ENCODE results near the gene ZCCHC14.

The ZCCHC14 gene

DNA sequence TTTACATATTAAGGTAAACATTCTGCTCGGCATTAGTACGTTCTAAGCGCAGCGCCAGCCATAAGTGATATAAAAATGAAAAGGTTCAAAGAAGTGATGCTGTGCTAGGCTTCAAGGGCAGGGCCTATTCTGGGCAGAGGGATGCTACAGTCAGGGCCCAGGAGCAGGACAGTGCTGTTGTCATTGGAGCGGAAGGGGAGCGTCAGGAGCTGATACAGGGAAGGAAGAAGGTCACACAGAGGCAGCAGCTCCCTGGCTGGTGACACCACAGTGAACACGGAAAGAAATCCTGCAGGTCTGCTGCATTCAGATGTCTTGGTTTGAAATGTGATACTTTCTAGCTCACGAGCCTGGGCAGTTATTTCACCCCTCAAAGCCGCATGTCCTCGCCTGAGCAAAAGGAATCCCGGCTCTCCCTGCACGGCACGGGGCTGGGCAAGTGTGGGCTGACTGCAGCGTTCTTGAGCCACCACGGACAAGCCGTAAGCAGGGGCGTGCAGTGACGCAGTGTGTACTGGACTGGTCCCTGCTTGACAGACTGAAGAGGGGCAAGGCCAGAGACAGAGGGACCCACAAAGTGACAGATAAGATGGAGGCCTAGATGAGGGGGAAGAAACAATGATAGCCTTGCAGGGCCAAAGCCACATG is 41.1 kb downstream of the ZCCHC14 start:
- no peak for DNase-seq

GRCh38 chr16:87448866-87449265 is 44.0 kb downstream of the ZCCHC14 start:
- DNase-seq, result no peak

DNA sequence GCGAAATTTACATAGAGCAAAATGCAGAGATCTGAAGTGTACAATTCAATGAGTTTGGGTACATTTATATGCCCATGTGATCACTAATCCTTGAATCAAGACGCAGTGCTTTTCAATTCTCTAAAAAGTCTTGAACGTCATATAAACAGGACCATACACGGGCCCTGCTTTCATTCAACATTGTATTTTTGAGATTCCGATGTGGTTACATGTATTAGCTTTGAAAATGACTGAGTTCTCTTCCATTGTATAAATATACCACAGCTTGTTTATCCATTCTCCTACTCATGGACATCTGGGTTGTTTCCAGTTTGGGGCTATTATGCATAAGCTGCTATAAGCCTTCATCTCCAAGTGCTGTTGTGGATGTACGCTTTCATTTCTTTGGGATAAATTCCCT is 45.5 kb downstream of the ZCCHC14 start:
- no peak for DNase-seq

DNA sequence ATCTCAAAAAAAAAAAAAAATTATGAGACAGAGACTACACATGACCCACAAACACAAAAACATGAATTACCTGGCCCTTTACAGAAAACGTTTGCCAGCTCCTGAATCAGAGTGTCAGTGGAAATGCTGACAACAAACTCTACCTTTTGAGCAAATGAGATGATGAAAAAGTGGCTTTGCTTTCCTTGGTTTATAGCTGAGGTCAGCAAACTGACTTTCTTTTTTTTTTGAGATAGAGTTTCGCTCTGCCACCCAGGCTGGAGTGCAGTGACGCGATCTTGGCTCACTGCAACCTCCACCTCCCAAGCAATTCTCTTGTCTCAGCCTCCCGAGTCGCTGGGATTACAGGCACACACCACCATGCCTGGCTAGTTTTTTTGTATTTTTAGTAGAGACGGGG is 46.3 kb downstream of the ZCCHC14 start:
- DNase-seq, result no peak

DNA sequence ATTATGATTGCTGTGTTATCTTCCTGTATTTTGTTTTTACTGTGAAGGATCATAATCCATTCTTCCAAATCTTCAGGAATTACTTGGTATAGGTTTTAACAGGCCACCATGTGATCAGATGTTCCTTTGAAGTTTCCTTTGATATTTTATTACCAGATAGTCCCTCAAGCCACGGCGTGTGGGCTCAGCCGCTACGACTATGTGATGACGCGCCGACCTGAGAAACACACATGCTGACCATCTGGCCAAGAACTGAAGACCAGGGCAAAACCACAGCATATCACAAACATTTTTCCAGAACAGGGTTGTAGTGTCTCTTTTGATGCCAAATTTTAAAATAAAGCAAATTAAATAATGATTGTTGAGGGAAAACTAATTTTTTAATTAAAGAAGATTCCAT is 47.3 kb downstream of the ZCCHC14 start:
- no peak for DNase-seq

GRCh38 chr16:87443964-87444363 is 48.9 kb downstream of the ZCCHC14 start:
- no peak for DNase-seq

- no peak for DNase-seq
These were observed 49.8 kb downstream of the ZCCHC14 start for GRCh38 chr16:87443016-87443415.

- no peak for DNase-seq
These were observed 50.2 kb downstream of the ZCCHC14 start for GRCh38 chr16:87442581-87442966.

DNA sequence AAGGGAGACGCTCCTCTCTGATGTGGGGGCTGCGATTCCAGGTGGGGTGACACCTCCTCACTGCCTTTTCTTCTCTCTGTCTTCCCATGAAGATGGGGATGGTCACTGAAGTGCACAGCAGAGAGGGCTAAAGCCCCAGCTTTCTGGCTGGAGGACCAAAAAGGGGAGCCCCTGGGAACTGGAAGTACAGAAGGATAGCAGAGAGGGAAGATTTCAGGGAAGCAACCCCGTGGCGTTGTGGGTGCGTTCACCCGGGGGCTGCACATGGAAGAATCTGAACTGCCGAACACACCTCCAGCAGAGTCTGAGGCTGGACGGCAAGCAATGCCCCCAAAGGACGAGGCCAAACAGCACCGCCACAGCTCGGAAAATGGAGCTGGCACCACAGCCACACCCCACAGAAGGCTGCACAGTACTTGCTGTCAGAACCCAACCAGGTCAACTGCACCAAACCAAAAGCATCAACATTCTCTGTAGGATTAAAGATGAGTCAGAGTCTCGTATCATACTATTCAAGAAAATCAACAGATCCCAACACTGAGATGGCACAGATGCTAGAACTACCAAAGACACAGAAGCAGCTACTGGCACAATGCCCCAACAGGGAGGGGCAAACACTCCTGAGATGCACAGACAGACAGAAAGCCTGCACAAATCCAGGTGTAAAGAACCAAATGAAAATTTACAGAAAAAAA is 50.8 kb downstream of the ZCCHC14 start:
- no peak for DNase-seq

- no peak for DNase-seq
These were observed 52.9 kb downstream of the ZCCHC14 start for GRCh38 chr16:87439926-87440325.

- no peak for DNase-seq
These were observed 54.2 kb downstream of the ZCCHC14 start for GRCh38 chr16:87438611-87438985.

DNA sequence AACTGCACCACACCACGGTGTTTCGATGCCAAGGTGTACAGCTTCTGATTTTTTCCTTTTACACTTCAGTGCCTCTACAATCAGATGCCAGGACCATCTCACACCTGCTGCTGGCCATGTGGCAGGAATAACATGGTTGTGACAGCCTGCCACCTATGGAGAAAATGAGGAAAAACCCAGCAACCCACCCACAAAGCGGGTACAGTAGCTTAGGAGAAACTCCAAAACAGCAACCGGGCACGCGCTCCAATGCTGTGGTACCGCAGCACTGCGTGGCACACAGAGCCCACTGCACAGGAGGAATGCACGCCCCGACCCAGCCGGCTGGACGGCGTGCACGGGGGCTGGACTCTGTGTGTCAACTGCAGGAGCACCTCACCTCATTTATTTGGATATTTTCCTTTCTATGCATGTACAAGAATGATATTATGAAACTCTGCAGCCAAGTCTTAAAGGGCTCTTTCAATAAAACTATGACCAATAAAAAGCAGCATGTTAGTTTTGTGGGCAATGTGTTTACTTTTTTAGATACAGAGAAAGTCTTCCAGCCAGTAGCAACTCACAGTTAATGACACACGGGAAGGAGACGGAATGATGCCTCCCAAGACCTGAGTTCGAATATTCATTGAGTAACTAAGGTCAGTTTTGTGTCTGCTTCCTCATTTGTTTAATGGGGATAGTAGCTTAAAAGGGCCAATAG is 54.8 kb downstream of the ZCCHC14 start:
- no peak for DNase-seq

GRCh38 chr16:87437327-87437726 is 55.5 kb downstream of the ZCCHC14 start:
- no peak for DNase-seq

DNA sequence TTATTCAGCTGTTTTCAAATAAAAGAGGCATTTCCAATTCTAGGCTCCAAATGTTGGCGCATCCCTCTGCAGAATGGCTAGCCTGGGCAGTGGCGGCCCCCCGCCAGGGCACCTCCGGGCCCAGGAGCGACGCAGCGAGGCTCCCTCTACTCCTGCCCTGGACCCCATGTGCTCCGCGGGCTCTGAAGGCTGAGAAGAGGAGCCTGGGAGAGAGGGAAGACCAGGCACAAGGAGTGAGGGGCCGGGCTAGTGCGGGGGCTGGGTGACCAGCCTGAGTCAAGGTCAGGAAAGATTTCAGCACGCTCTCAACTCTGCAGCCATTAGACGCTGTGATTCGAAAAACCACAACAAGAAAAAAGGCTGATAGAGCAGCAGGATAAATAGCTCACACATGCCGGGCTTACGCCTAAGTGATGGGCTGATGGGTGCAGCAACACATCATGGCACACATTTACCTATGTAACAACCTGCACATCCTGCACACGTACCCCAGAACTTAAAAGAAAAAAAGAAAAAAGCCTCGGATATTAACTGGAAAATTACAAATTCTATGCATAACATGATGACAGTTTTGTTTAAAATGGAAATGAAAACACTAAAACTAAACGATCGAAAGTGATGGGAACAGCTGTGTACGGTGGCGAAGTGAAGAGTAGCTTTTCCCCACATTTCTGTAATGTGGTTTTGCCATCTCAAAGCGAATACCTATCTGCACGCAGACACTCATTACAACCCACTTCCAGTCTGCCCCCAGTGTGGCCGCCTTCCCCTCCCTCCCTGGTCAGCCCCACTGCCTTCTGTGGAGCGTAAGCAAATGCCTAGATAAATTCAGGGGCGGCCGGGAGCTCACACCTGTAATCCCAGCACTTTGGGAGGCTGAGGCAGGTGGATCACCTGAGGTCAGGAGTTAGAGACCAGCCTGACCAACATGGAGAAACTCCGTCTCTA is 56.3 kb downstream of the ZCCHC14 start:
- DNase-seq, result peak in 1 of 5 donors; percentile 34

DNA sequence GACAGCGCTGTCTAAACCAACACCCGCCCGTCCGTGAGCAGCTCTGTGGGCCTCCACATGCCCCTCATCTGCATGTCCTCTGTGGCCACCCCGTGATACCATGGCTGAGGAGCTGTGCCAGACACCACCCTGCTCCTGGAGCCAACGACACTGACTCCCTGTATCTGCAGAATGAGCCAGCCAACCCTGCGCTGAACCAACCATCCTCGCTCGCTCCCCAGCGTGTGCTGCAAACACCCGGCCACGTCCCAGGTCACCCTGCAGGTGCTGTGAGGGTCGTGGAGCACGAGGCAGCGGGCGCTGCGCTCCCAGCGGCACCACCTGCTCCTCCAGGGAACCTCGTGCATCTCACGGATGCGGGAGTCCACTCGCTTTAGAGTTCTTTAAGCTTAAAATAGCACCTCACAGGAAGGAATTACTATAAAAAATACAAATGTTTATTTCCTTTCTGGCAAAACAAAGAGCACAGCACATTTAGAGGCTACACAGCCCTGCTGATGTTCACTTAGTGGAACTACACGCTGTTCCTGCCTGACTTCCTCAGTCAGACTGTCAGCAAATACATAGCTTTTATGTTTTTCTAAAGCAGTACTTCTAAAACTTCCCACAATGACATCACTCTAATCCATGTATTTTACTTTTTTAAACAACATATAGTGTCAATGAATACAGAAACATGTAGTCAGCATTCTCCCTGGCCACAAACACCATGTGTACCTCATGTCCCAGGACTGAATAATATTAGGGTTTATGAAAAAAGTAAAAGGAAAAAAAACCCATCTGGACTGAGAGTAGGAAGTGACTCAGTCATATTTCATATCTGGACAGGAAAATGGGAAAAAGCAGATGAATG is 57.2 kb downstream of the ZCCHC14 start:
- no peak for DNase-seq

GRCh38 chr16:87434146-87434667 is 58.6 kb downstream of the ZCCHC14 start:
- DNase-seq, result no peak

DNA sequence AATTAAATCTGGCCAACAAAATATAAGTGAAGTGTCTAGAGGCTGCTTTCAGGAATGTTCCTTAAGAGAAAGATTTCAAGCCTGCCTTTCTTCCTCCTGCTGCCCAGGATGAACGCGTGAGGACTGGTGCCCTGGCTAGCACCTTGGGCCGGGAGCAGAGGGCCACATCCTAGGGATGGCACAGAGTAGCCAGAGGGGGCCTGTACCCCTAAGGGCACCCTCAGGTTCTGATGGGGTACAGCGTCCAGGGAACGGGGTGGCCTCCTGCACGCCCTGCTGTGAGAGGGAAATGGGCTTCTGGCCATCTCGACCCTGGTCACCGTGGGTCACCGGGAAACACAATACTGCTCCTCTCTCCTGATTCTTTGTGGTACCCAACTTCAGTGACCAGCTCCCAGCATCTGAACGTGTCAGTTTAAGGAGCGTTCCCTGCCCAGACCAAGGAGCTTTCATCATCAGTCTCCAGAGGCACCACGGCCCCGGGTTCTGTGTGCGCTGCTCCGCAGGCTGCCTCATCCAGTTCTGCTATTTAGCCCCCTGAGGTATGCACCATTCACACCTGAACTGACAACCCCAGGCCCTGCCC is 60.4 kb downstream of the ZCCHC14 start:
- DNase-seq, result no peak

DNA sequence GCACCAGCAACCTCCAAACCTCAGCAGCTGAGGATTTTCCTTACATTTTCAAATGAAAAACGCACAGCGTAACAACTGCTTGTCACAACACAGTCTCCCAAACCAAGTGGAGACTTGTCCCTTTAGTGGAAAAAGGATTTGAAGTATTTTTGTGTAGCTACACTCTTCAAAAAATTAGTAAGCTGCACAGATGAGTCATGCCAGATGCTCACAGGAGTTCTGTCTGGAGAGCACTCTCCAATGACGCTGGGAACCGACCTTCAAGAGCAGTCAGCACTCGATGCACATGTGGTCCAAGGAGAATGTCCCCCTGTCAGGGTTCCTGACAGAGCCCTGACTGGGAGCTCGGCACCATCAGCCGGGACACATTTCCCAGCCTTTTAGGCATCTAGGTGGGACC is 60.9 kb downstream of the ZCCHC14 start:
- no peak for DNase-seq

GRCh38 chr16:87426423-87427215 is 66.2 kb downstream of the ZCCHC14 start:
- DNase-seq, result no peak

DNA sequence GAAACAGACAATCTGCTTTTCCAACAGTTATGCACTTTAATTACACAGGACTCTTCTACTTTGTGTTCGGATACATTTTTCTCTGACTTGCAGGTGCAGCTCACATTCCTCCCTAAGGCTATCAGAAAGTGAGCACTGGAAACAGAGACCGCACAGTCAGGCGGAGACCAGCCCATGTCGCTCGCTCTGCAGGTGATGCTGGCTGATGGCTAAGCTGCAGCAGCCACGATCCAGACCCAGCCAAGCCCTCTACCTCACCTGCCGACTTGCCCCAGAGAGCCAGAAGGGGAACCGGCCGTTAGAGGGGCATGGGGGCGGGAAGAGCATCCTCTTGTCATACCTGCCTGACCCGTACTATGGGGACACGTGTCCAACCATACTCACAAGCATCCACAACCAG is 66.9 kb downstream of the ZCCHC14 start:
- DNase-seq, result no peak

GRCh38 chr16:87424266-87424665 is 68.6 kb downstream of the ZCCHC14 start:
- DNase-seq, result no peak

Measured in T-helper 1 cell (primary cell).